GM21529 (cell line): ENCODE measurements around the gene PHF23.
A peak's percentile ranks its signal among the peaks of the same experiment; 100 is the strongest.

ENCODE experiments used
- ATAC-seq: cut with Tn5 transposase; IDR thresholded peaks from one replicate; pipeline ENCODE4 v1.9.1; 2021; ENCODE audit not compliant: unreplicated experiment

PHF23 gene

GRCh38 chr17:7239091-7240027, at the start of gene PHF23:
TSS of gene PHF23 (minus strand) at chr17:7239457. CDS start at chr17:7239279, 178 bp downstream.
- ATAC-seq = peak; percentile 43

GRCh38 chr17:7285679-7286078, 46.4 kb upstream of the PHF23 start:
- no peak for ATAC-seq

DNA sequence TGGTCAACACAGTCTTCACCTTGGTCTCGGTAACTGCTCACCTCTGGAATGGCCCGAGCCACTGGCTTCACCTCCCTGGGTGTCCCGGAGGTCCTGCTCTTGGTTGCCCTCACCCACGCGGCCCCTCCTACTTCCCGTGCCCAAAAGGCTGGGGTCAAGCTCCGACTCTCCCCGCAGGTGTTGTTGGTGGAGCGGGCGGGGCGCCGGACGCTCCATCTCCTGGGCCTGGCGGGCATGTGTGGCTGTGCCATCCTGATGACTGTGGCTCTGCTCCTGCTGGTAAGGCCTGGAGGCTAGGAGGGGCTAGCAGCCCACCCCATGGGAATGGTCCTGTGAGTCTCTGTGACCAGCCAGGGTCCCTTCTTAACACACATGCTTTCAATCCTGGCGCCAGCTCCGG, 45.7 kb upstream of the PHF23 start:
- no peak for ATAC-seq

DNA sequence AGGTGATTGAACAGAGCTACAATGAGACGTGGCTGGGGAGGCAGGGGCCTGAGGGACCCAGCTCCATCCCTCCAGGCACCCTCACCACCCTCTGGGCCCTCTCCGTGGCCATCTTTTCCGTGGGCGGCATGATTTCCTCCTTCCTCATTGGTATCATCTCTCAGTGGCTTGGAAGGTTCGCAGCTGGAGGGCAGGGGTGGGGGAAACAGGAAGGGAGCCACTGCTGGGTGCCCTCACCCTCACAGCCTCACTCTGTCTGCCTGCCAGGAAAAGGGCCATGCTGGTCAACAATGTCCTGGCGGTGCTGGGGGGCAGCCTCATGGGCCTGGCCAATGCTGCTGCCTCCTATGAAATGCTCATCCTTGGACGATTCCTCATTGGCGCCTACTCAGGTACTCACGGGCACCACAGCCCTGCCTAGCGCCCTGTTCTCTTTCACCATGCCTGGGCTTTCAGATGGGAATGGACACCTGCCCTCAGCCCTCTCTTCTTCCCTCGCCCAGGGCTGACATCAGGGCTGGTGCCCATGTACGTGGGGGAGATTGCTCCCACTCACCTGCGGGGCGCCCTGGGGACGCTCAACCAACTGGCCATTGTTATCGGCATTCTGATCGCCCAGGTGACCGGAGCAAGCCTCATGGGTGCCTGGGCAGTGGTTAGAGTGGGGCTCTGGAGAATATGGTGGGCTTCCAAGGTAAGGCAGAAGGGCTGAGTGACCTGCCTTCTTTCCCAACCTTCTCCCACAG, 44.4 kb upstream of the PHF23 start:
- ATAC-seq = no peak

GRCh38 chr17:7282752-7283321, 43.6 kb upstream of the PHF23 start:
- ATAC-seq = no peak

GRCh38 chr17:7281953-7282751, 42.9 kb upstream of the PHF23 start:
- no peak for ATAC-seq

GRCh38 chr17:7281074-7281952, 42.1 kb upstream of the PHF23 start, which contains the start of gene SLC2A4:
TSS of gene SLC2A4 (plus strand) at chr17:7281718. CDS start at chr17:7281935, 217 bp downstream.
- ATAC-seq = peak; percentile 80

- no peak for ATAC-seq
These were observed 41.3 kb upstream of the PHF23 start for GRCh38 chr17:7280519-7281073.

DNA sequence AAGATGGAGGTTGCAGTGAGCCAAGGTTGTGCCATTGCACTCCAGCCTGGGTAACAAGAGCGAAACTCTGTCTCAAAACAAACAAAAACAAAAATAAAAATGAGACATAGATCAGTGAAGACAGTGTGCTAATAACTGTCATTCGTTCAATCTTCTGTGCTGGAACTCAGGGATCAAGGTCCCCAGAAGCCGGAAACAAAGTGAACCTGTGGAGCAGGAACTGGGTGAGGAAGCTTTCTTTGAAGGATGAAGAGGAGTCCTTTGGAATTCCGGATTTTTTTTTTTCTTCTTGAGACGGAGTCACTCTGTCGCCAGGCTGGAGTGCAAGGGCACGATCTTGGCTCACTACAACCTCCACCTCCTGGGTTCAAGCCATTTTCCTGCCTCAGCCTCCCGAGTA, 40.2 kb upstream of the PHF23 start:
- ATAC-seq = no peak

DNA sequence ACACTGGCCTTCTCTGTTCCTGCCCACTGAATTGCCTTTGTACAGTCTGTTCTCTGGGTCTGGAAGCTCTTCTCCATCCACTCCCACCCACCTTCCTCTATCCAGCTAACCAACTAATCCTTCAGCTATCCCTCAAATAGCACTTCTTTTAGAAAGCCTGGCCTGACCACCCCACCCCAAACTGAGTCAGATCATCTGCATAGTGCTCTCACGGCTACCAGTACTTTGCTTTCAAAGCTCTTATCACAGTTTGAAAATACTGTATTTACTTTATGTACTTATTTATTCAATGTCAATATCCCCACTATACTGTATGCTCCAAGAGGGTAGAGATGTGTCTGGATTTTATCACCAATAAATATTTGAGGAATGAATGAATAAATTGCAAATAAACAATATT, 27.5 kb upstream of the PHF23 start:
- ATAC-seq = no peak

DNA sequence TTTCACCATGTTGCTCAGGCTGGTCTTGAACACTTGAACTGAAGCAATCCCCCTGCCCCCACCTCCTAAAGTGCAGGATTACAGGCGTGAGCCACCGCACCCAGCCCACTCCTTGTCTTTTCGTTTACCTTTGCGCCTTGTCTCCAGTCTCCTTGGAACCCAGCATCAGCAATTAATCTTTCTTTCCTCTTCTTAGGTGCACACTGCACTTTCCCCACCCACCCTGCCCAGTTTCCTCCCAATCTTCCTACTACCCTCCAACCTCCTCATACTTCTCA, 24.5 kb upstream of the PHF23 start:
- ATAC-seq = no peak

- ATAC-seq = no peak
These were observed 23.9 kb upstream of the PHF23 start for GRCh38 chr17:7262935-7263800.

GRCh38 chr17:7262192-7262934, 23.1 kb upstream of the PHF23 start, which contains the start of gene CLDN7:
TSS of gene CLDN7 (minus strand) at chr17:7262478. CDS start at chr17:7262043, 435 bp downstream.
- no peak for ATAC-seq

GRCh38 chr17:7261379-7262191, 22.3 kb upstream of the PHF23 start:
- no peak for ATAC-seq

DNA sequence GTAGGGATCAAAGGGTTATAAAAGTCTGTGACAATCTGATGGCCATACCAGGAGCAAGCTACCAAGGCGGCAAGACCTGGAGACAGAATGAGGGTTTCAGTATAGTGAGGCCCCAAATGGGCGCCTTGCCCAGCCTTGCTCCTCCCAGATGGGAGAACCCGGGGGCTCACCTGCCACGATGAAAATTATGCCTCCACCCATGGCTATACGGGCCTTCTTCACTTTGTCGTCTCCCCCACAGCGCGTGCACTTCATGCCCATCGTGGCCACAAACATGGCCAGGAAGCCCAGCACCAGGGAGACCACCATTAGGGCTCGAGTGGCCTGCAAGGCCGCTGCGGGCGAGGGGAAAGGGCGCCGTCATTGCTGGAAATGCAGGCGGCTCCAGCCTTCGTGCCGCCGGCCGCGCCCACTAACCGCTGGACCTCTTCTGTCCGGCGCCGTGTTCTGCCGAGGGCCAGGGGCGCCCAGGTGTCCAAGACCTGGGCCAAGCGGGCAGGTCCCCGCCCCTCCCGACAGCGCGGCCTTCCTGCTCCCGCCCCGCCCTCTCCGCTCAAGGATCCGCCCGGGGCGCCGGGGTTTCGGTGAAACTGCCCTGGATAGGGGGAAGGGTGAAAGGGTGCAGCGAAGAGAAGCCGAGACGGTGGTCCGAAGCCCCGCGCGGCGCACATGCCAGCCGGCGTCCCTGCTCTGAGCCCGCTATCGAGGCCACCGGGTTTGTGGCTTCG, 21.6 kb upstream of the PHF23 start:
- ATAC-seq = no peak

DNA sequence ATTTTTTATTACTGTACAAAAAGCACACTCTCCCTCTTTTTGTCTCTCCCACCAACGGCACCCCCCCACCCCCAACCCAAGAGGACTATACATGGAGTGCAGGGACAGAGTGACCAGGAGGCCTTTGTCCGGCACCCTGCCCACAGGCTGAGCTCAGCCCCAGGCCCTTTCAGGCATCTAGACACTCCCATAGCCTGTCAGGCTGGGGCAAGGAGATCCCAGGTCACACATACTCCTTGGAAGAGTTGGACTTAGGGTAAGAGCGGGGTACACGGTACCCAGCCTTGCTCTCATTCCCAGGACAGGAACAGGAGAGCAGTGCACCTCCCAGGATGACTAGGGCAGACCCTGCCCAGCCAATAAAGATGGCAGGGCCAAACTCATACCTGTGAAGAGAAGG, 20.9 kb upstream of the PHF23 start:
- no peak for ATAC-seq

DNA sequence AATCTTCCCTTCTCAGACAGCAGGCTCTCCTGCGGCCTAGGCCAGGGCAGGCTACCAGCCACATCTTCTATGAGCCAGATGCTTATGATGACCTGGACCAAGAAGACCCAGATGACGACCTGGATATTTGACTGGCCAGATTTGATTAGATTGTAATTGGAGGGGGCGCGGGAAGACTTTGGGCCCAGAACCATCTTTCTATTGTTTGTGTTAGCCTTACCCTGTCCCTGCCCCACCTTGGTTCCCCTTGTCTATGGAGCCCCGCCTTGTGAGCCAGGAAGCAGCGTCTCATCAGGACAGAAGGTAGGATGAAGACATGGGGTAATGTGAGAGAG, 20.3 kb upstream of the PHF23 start:
- ATAC-seq = no peak
